Liver (tissue), 9 donors: ENCODE data around the gene HDAC3. TPM values are rescaled to one million over a fixed set of nuclear protein-coding genes. Genes with fewer than 3 reads are reported as not detected.

ENCODE experiments used
- DNase-seq: peaks from one replicate; pipeline ENCODE4 v3.0.0-alpha.2; 2017; ENCODE audit warnings: low spot score
- H3K27ac ChIP-seq, 2 donors: one replicate each; pipeline ENCODE4 v1.7.0; 2013; ENCODE audit warnings: inconsistent platforms in 2 of 2, low read length in 2 of 2, control low read depth in 1 of 2, low read depth in 1 of 2, mild to moderate bottlenecking in 1 of 2
- H3K27me3 ChIP-seq, 4 donors: one replicate each; pipeline versions ENCODE4 v1.6.1 to v1.7.0; 2013; ENCODE audit warnings: low read length in 3 of 4, inconsistent platforms in 1 of 4, mild to moderate bottlenecking in 1 of 4, moderate library complexity in 1 of 4; ENCODE audit not compliant: control insufficient read depth in 4 of 4, insufficient read depth in 4 of 4
- H3K36me3 ChIP-seq, 4 donors: one replicate each; pipeline versions ENCODE4 v1.6.1 to v1.7.0; 2013; ENCODE audit warnings: low read length in 3 of 4, mild to moderate bottlenecking in 3 of 4, low read depth in 1 of 4, moderate library complexity in 1 of 4; ENCODE audit not compliant: control insufficient read depth in 4 of 4, insufficient read depth in 3 of 4
- H3K4me1 ChIP-seq, 4 donors: one replicate each; pipeline versions ENCODE4 v1.6.1 to v1.7.0; 2013; ENCODE audit warnings: low read length in 3 of 4, mild to moderate bottlenecking in 3 of 4, moderate library complexity in 1 of 4; ENCODE audit not compliant: control insufficient read depth in 4 of 4, insufficient read depth in 4 of 4
- H3K4me3 ChIP-seq, 3 donors: one replicate each; pipeline versions ENCODE4 v1.6.1 to v1.7.0; 2013; ENCODE audit warnings: low read length in 3 of 3, control low read depth in 1 of 3, low read depth in 1 of 3, mild to moderate bottlenecking in 1 of 3
- H3K9ac ChIP-seq, 2 donors: one replicate each; pipeline ENCODE4 v1.7.0; 2013; ENCODE audit warnings: low read length in 2 of 2, mild to moderate bottlenecking in 2 of 2, moderate library complexity in 2 of 2, control low read depth in 1 of 2, low read depth in 1 of 2
- H3K9me3 ChIP-seq, 4 donors: one replicate each; pipeline versions ENCODE4 v1.6.1 to v1.7.0; 2013; ENCODE audit warnings: low read length in 3 of 4; ENCODE audit not compliant: control insufficient read depth in 4 of 4
- CTCF ChIP-seq: fragments of 150-350 bp; IDR thresholded peaks from 2 replicates; pipeline ENCODE4 v1.5.1; 2017; ENCODE audit warnings: improper control_type of control experiment, low read depth, low read length; ENCODE audit not compliant: missing input control
- EGR1 ChIP-seq, 2 donors: IDR thresholded peaks; 2 replicates each; pipeline ENCODE4 v1.6.1; 2016 to 2018; ENCODE audit warnings: antibody characterized with exemption in 2 of 2, low read depth in 2 of 2
- FOXA2 ChIP-seq: IDR thresholded peaks from 2 replicates; pipeline ENCODE4 v1.6.1; 2016; ENCODE audit warnings: antibody characterized with exemption
- GABPA ChIP-seq, 2 donors: IDR thresholded peaks in 1 of 2; conservative IDR thresholded peaks in 1 of 2; 2 replicates each; pipeline ENCODE4 v1.6.1; 2016; ENCODE audit warnings: antibody characterized with exemption in 2 of 2, mild to moderate bottlenecking in 1 of 2, moderate library complexity in 1 of 2
- HNF4A ChIP-seq, 2 donors: conservative IDR thresholded peaks; 2 replicates each; pipeline ENCODE4 v1.6.1; 2016; ENCODE audit warnings: antibody characterized with exemption in 2 of 2, mild to moderate bottlenecking in 2 of 2
- HNF4G ChIP-seq: IDR thresholded peaks from 2 replicates; pipeline ENCODE4 v1.6.1; 2016; ENCODE audit warnings: antibody characterized with exemption
- JUND ChIP-seq, 2 donors: IDR thresholded peaks; 2 replicates each; pipeline ENCODE4 v1.6.1; 2016; ENCODE audit warnings: antibody characterized with exemption in 2 of 2
- MAX ChIP-seq: IDR thresholded peaks from 2 replicates; pipeline ENCODE4 v1.6.1; 2016; ENCODE audit warnings: antibody characterized with exemption
- NR2F2 ChIP-seq: IDR thresholded peaks from 2 replicates; pipeline ENCODE4 v1.6.1; 2016; ENCODE audit warnings: antibody characterized with exemption
- RAD21 ChIP-seq, 2 donors: IDR thresholded peaks; 2 replicates each; pipeline ENCODE4 v1.6.1; 2016; ENCODE audit warnings: antibody characterized with exemption in 2 of 2, mild to moderate bottlenecking in 2 of 2
- REST ChIP-seq: IDR thresholded peaks from 2 replicates; pipeline ENCODE4 v1.6.1; 2016; ENCODE audit warnings: antibody characterized with exemption, mild to moderate bottlenecking
- RXRA ChIP-seq, 2 donors: IDR thresholded peaks; 2 replicates each; pipeline ENCODE4 v1.6.1; 2017 to 2018; ENCODE audit warnings: antibody characterized with exemption in 2 of 2, mild to moderate bottlenecking in 1 of 2
- SP1 ChIP-seq: IDR thresholded peaks from 2 replicates; pipeline ENCODE4 v1.6.1; 2018; ENCODE audit warnings: antibody characterized with exemption, mild to moderate bottlenecking
- TAF1 ChIP-seq: conservative IDR thresholded peaks from 2 replicates; pipeline ENCODE4 v1.6.1; 2016; ENCODE audit warnings: antibody characterized with exemption, mild to moderate bottlenecking
- ZBTB33 ChIP-seq: IDR thresholded peaks from 2 replicates; pipeline ENCODE4 v1.6.1; 2016; ENCODE audit warnings: antibody characterized with exemption
- WGBS: extraction: QIAGEN DNeasy Blood & Tissue Kit; methylation state at CpG from one replicate; pipeline ENCODE4 v1.1.7; 2013; 5-methylcytosine and 5-hydroxymethylcytosine counted together
- polyA plus RNA-seq, 2 donors: library from polyadenylated mRNA; stranded (reverse) in 1 of 2; unstranded in 1 of 2; fragments of 200-250 nt in 1 of 2; fragments of >200 nt in 1 of 2; fragmentation: Nextera tagmentation in 1 of 2; extraction: Ambion mirVana in 1 of 2; gene quantifications; one replicate each; pipeline versions ENCODE4 v1.2.1 to v1.2.3, GENCODE V29; 2013 to 2015
- total RNA-seq, 2 donors: library from RNA; depleted of rRNA; stranded (reverse); fragments of >200 nt; gene quantifications; one replicate each; pipeline ENCODE4 v1.2.3, GENCODE V29; 2014
- donor health status: healthy.
- donor health status: healthy.
- donor health status: healthy.
- donor health status: healthy.
- donor health status: healthy.

HDAC3 gene
- total and polyA plus RNA-seq, 4 donors, result 20.1 to 45.3 (median 35.1) TPM

- no peak for DNase-seq
- WGBS, result 86% methylated on average over 4 of the region's 4 CpGs
- Histone ChIP-seq H3K4me1 (peaks cover 0 to 21% (median 16%) of the 10 kb centered on the region in 4 donors), H3K36me3 (no peaks in the 10 kb centered on the region), H3K9me3 (no peaks in the 10 kb centered on the region), H3K27me3 (no peaks in the 10 kb centered on the region), H3K27ac (no peak overlapping the region), H3K9ac (no peak overlapping the region), H3K4me3 (no peak overlapping the region)
- no peak for TF ChIP-seq FOXA2
These were observed 32.9 kb upstream of the HDAC3 start for GRCh38 chr5:141669520-141669919.

- Histone ChIP-seq H3K9ac (no peak overlapping the region), H3K27ac (no peak overlapping the region), H3K4me1 (peaks cover 0 to 21% (median 16%) of the 10 kb centered on the region in 4 donors), H3K9me3 (no peaks in the 10 kb centered on the region), H3K4me3 (no peak overlapping the region), H3K36me3 (no peaks in the 10 kb centered on the region), H3K27me3 (no peaks in the 10 kb centered on the region)
- no peak for DNase-seq
- TF ChIP-seq FOXA2, result no peak
- TF ChIP-seq NR2F2, result peak; percentile 70
- TF ChIP-seq SP1, result peak; percentile 65
- TF ChIP-seq EGR1 (IDR thresholded peaks at IDR 0.05; ENCODE audit: low read depth in 2 of 2), result no peak
- TF ChIP-seq CTCF, result no peak
- TF ChIP-seq HNF4G, result peak; percentile 26
- TF ChIP-seq ZBTB33, result no peak
- TF ChIP-seq REST, result peak; percentile 15
- peak in 1 of 2 donors; percentile 22 for TF ChIP-seq RAD21 (IDR thresholded peaks at IDR 0.05)
- no peak for TF ChIP-seq MAX
- no peak for TF ChIP-seq GABPA (IDR thresholded peaks at IDR 0.05 in 1 of 2, conservative IDR thresholded peaks at IDR 0.05 in 1 of 2)
- TF ChIP-seq TAF1, result no peak
- no peak for TF ChIP-seq JUND (IDR thresholded peaks at IDR 0.05)
- TF ChIP-seq HNF4A (conservative IDR thresholded peaks at IDR 0.05), result peak; percentile 87 to 90
- peak; percentile 92 to 93 for TF ChIP-seq RXRA (IDR thresholded peaks at IDR 0.05)
- WGBS, result 59% methylated on average over 8 of the region's 8 CpGs
These were observed 32.1 kb upstream of the HDAC3 start for GRCh38 chr5:141668601-141669265.
